ENCODE measurements around the gene USP2.

DNA sequence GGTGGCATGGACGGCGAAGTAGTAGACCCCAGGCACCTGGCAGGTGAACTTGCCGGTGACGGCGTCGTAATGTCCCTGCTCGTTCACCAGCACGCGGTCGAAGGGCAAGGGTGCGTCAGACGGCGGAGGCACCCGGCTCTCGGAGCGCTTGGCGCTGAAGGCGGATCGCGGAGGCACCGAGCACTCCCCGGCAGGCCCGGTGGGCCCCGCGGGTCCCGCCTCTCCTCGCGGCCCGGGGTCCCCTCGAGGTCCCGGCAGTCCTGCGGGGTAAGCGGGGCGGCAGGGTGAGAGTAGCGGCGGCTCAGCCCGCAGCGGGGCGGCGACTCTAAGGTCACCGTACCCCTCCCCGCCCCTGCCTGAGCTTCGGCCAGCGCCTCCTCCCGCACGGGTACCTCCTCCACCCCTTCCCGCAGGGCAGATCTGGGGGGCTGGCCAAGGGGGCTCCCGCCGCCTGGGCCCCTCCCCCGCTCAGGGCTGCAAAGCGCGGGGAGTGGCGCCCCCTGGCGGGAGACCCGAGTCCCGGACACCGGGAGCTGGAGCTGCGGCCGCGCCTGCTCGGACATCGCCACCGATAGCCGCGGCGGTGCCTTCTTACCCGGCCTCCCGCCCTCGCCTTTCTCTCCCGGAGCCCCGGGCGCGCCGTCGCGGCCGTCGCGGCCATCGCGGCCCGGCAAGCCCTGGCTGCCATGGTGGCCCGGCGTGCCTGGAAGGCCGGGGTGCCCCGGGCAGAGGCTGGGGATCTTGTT is 41.7 kb downstream of the USP2 start:
- TF ChIP-seq CREB1 (IDR thresholded peaks at IDR 0.05) (no peak), BRCA1 (IDR thresholded peaks at IDR 0.05; ENCODE audit: low read depth, low read length) (no peak)
